Measurements from ENCODE around the gene ANO4. TPM values are rescaled to one million over a fixed set of nuclear protein-coding genes. Genes with fewer than 3 reads are reported as not detected.

The ANO4 gene
- total and polyA plus RNA-seq, 2 donors (not counting 1 experiment from before 2014, with no cell fraction given), result not detected

DNA sequence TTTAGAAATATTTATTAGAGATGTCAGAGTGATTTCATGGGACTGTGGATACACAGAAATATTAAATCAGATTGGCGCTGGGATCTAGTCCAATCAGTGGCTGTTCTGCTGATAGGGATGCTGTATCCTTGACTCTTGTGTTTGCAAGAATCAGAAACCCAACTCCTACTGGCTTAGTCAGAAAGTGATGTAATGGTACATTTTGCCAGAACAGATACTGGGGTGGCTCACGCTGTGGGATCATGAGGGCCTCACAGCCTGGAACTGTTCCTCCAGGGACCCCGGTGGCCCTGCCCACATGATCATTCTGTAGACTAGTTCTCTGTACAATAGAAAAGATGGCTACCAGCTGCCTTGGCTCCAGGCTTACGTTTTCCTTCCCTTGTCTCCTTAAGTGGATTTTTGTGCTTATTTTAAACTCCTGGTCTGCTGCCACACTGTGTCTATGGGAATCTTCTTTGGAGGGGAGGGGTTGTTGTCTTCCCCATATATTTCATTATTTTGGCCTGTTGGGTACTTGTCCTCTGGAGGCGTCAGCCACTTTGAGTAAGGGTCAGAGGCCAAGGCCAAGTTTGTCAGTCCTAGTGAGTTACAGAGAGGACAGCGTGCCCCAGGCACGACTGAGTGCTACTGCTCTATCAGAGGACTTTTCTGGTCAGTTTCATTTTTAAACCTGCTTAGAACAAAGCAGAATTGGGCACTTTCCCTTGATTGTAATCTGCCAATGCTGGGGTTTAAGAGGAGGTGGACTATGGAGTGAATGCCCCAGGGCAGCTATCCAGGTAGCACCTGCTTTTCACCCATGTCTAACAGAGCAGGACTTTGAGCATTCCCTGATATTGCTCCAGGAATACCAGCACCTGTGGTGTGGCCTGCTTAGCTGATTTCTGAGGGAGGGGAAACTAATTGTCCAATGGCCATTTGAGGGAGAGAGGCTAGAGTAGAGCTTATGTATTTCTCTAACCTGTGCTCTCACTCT, 251.2 kb downstream of the ANO4 start:
- Histone ChIP-seq H3K4me2 (replicated peaks; ENCODE audit: low read depth, low read length, poor library complexity, severe bottlenecking) (no peak overlapping the region), H3K27ac (ENCODE audit: low read length in 2 of 2) (no peak overlapping the region), H3K27me3 (replicated peaks in 1 of 4; ENCODE audit: control extremely low read depth in 1 of 4, control insufficient read depth in 3 of 4, insufficient read depth in 4 of 4, low read length in 3 of 4) (no peaks in the 10 kb centered on the region), H2AFZ (ENCODE audit: insufficient read depth, low read depth, low read length, poor library complexity, severe bottlenecking) (no peak overlapping the region), H3K9me3 (ENCODE audit: control extremely low read depth in 1 of 3, control insufficient read depth in 2 of 3, insufficient read depth in 1 of 3, low read length in 2 of 3) (no peaks in the 10 kb centered on the region), H4K20me1 (ENCODE audit: control insufficient read depth, insufficient read depth, low read length, poor library complexity, severe bottlenecking) (no peaks in the 10 kb centered on the region), H3K4me1 (ENCODE audit: control insufficient read depth in 2 of 2, insufficient read depth in 2 of 2, low read length in 2 of 2) (no peaks in the 10 kb centered on the region), H3K9ac (ENCODE audit: low read length) (no peak overlapping the region), H3K4me3 (ENCODE audit: control extremely low read depth in 1 of 5, extremely low read depth in 1 of 5, insufficient read depth in 1 of 5, low read depth in 2 of 5, low read length in 4 of 5) (no peak overlapping the region), H3K36me3 (replicated peaks in 1 of 2; ENCODE audit: control extremely low read depth in 1 of 2, control insufficient read depth in 1 of 2, extremely low read depth in 1 of 2, insufficient read depth in 2 of 2, low read length in 1 of 2) (no peaks in the 10 kb centered on the region), H3K79me2 (ENCODE audit: control insufficient read depth, insufficient read depth, low read length) (no peaks in the 10 kb centered on the region)
- Mint-ChIP-seq H3K27ac (no peak overlapping the region), H3K27me3 (no peaks in the 10 kb centered on the region), H3K9me3 (ENCODE audit: insufficient read depth) (no peaks in the 10 kb centered on the region), H3K4me3 (no peak overlapping the region), H3K4me1 (no peaks in the 10 kb centered on the region)
- POLR2A ChIA-PET, result no interaction called here
- no peak for DNase-seq
- CTCF ChIA-PET, result no interaction called here
- 81% methylated on average over 5 of the region's 7 CpGs for WGBS (ENCODE audit: insufficient coverage)
- intact Hi-C loops (cut with micrococcal nuclease), result no loop called here
- TF ChIP-seq EZH2 (IDR thresholded peaks at IDR 0.05; ENCODE audit: borderline replicate concordance, insufficient read depth, low read depth, low read length, poor library complexity, severe bottlenecking) (no peak), CTCF (IDR thresholded peaks at IDR 0.05) (no peak)
- ATAC-seq (ENCODE audit: low read depth), result no peak

DNA sequence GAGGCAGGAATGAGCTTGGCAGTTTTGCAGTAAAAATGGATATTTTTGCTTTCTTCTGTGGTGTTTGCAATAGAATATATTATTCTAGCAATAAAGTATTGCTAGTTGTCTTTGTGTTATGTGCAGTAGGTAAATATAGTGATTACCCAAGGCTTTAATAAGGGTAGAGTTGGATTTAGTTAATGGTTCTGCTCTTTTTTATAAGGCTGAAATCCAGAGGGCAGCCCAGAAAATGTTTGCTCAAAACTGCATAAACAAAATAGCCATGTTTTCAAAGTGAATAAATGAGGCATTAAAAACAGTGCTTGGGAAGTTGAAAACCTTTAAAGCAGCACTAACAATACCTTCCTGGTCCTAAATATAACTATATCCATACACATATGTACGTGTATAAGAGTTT, 253.1 kb downstream of the ANO4 start:
- DNase-seq, result no peak
- no peaks in the 10 kb centered on the region for H3K4me1 Mint-ChIP-seq
- TF ChIP-seq EZH2 (IDR thresholded peaks at IDR 0.05; ENCODE audit: borderline replicate concordance, insufficient read depth, low read depth, low read length, poor library complexity, severe bottlenecking) (no peak), CTCF (IDR thresholded peaks at IDR 0.05) (no peak)
- no peaks in the 10 kb centered on the region for H3K9me3 ChIP-seq (ENCODE audit: control extremely low read depth in 1 of 3, control insufficient read depth in 2 of 3, insufficient read depth in 1 of 3, low read length in 2 of 3)
- ChIA-PET POLR2A (no interaction called here), CTCF (no interaction called here)
- H3K4me2 ChIP-seq (replicated peaks; ENCODE audit: low read depth, low read length, poor library complexity, severe bottlenecking), result no peak overlapping the region
- H3K27ac Mint-ChIP-seq, result no peak overlapping the region
- no peaks in the 10 kb centered on the region for H3K27me3 ChIP-seq (replicated peaks in 1 of 4; ENCODE audit: control extremely low read depth in 1 of 4, control insufficient read depth in 3 of 4, insufficient read depth in 4 of 4, low read length in 3 of 4)
- H3K79me2 ChIP-seq (ENCODE audit: control insufficient read depth, insufficient read depth, low read length), result no peaks in the 10 kb centered on the region
- H2AFZ ChIP-seq (ENCODE audit: insufficient read depth, low read depth, low read length, poor library complexity, severe bottlenecking), result no peak overlapping the region
- intact Hi-C loops (cut with micrococcal nuclease), result no loop called here
- H3K27me3 Mint-ChIP-seq, result no peaks in the 10 kb centered on the region
- no peaks in the 10 kb centered on the region for H3K9me3 Mint-ChIP-seq (ENCODE audit: insufficient read depth)
- no peak overlapping the region for H3K4me3 Mint-ChIP-seq
- no peaks in the 10 kb centered on the region for H4K20me1 ChIP-seq (ENCODE audit: control insufficient read depth, insufficient read depth, low read length, poor library complexity, severe bottlenecking)
- no peak overlapping the region for H3K4me3 ChIP-seq (ENCODE audit: control extremely low read depth in 1 of 5, extremely low read depth in 1 of 5, insufficient read depth in 1 of 5, low read depth in 2 of 5, low read length in 4 of 5)
- no peaks in the 10 kb centered on the region for H3K36me3 ChIP-seq (replicated peaks in 1 of 2; ENCODE audit: control extremely low read depth in 1 of 2, control insufficient read depth in 1 of 2, extremely low read depth in 1 of 2, insufficient read depth in 2 of 2, low read length in 1 of 2)
- WGBS (ENCODE audit: insufficient coverage), result no CpG with 5 or more reads among the region's 1 CpG
- ATAC-seq (ENCODE audit: low read depth), result no peak
- H3K27ac ChIP-seq (ENCODE audit: low read length in 2 of 2), result no peak overlapping the region
- H3K4me1 ChIP-seq (ENCODE audit: control insufficient read depth in 2 of 2, insufficient read depth in 2 of 2, low read length in 2 of 2), result no peaks in the 10 kb centered on the region
- no peak overlapping the region for H3K9ac ChIP-seq (ENCODE audit: low read length)

All from B cell (primary cell).